Islet precursor cell (in vitro differentiated cells): Measurements from ENCODE around the gene NKAIN2.
"Not testable (repeated sequence)": the region's sequence is repeated elsewhere in the genome, so short reads cannot be mapped to it uniquely, and the experiment has no call there.

Source experiments
- DNase-seq: peaks from one replicate; pipeline ENCODE4 v3.0.0-alpha.2; 2018

Gene NKAIN2

DNA sequence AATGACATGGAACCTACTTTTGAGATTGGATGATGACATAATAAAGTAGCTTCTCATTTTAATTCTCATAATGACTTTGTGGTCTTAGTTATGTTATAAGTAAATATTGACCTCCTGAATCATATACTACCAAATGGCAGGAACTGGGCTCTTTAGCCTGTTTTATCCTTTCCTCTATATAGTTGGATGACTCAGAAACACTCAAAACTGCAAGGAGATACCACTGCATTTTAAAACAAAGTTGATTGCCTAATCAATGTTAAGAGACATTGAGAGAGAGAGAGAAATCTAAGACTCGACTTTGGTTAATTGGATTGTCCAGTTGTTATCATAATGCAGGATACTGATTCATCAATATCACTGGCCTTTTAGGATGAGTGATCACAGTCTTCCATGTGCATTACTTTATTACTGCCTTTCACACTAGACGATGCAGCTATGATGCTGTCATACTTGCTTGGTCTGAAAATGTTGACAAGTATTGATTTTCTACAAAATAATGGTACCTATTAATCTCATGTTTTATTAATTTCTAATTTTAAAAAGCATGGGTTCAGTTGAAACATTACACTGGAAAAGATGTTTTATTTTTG is 320.0 kb downstream of the NKAIN2 start:
- DNase-seq: no peak

DNA sequence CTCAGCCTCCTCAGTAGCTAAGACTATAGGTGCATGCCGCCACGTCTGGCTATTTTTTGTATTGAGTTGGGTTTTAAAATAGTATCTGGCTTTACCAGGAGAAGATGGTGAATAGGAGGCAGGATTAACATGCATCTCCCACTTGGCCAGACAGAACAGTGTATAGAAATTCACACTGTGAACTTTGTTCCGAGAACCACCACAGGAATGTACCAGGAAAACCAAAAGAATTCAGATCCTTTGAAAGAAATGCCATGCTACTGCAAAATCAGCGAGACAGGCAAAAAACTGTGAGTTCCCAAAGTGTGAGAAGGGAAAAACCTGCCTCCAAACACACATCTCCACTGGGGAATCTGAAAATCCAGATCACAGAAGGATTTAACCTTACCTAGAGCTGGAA is 327.6 kb downstream of the NKAIN2 start:
- DNase-seq: no peak

DNA sequence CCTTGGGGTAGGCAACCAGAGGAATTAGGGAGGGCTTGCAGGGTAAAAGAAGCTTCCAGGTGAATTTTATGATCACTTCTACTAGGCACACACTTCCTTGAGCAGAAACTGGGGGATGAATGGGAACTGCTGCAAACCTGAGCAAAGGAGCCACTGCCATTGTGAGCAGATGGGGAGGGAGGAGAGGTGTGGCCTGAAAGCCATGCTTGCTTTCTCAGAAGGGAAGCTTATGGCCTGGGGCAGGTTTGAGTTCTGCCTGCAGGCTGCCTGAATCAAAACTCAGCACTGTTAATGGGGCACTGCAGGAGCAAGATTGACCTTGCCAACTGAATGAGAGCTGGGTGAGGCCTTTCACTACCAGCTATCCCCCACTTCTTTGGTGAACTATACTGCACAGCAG is 328.1 kb downstream of the NKAIN2 start:
- no peak for DNase-seq

DNA sequence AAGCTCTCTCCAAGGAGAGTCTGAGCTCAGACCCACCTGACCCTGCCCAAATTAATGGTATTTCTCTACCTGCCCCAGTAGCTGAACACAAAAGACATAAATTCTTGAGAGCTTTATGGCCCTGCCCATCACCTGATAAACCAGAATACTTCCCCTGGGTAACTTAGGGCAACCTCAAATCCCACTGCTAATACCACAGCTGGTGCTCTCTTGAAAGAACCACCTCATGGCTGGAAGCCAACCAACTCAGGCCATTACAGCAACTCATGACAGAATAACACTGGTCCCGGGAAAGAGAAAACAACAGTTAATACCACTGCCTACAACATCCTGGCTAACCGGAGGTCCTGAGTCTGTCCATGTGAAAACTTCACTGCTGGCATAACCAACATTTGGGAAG is 328.6 kb downstream of the NKAIN2 start:
- no peak for DNase-seq

DNA sequence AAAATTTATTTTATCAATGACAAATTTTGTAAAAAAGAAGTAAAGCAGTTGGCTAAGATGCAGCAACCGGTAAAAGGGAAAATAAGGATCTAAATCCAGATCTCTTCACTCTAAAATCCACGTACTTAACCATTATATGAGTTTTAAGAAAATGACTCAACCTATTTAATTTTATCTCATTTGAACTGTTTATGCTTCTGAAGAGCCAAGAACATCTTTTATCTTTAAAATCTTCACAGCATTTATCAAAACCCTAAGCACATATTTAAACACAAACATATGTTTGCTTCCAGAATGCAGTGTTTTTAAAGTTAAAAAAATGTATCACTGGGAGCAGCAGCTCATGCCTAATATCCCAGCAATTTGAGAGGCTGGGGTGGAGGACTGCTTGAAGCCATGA is 339.2 kb downstream of the NKAIN2 start:
- no peak for DNase-seq

DNA sequence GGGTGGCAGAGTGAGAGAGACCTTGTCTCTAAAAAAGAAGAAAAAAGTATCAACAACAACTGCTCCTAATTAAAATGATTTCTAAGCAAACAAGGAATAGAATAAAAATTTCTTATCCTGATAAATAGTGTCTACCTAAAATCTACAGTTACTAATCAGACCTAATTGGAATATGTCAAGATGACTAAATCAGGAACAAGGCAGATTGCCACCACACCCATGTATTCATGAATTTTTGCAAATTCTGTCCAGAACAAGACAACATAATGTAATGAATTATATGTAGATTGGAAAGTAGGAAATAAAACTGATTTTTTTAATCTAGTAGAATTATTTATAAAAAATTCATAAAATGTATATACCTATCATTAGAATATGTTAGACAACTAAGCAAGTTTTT is 339.8 kb downstream of the NKAIN2 start:
- DNase-seq: no peak

DNA sequence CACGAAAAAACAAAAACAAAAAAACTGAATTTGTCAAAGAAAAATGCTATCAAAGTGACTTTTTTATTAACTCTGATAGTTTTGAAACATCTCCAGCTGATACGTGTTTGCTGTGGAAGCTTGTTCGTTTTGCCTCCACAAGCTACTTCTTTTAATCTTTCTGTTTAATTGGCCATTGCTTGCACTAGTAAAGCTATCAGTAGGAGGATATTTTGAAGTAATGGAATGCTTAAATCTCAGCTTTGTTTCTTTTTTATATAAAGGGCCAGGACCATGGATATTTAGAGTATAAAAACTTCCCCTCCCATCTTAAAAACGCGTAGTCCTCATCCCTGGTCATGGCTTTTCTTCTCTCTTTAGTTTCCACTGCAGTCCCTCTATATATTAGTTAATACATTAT is 344.0 kb downstream of the NKAIN2 start:
- no peak for DNase-seq

DNA sequence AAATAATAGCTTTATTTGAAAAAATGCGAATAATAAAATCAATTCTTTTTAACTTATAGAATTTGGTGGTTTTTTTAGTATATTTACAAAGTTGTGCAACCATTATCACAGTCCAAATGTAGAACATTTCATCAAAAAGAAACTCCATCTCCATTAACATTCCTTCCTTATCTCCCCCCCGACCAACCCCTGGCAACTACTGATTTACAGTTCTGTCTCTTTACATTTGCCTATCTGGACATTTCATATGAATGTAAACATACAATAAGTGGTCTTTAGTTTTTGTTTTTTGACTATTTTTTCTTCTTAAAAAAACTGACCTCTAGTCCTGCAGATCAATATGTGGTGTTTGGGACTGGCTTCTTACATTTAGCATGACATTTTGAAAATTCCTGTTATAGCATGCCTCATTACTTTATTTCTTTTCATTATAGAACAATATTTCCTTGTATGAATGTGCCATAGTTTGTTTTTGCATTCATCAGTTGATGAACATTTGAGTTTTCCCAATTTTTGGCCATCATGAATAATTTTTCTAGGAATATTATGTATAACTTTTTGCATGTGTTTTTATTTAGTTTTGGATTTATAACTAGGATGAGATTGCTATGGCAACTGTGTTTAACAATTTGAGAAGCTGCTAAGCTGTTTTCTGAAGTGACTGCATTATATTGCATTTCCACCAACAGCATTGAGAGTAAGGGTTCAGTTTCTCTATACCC is 344.7 kb downstream of the NKAIN2 start:
- DNase-seq: no peak

DNA sequence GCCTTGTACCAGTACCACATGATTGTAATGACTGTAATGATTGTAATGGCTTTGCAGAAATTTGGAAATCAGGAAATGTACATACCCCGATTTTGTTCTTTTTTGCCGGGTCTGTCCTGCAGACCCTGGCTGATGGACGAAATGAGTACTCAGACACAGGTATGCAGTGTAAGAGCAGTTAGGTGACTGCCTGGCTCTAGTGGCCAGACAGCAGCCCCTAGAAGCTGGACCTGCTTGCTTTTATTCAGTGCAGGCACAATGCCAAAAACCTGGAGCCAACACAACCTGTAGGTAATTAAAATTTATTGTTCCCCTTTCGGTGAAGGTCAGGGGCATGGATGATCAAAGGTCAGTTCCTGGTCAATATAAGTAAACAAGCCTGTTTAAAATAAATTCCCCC is 346.0 kb downstream of the NKAIN2 start:
- no peak for DNase-seq

DNA sequence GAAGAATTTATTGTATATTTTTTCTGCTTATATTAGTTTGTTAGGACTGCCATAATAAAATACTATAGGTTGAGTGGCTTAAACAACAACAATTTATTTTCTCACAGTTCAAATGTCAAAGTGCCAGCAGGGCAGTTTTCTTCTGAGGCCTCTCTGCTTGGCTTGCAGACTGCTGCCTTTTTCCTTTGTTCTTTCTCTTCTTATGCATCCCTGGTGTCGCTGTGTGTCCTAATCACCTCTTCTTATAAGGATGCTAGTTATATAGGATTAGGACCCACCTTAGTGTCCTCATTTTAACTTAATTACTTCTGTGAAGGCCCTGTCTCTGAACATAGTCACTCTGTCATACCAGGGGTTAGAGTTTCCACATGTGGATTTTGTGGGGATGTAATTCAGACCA is 354.4 kb downstream of the NKAIN2 start:
- DNase-seq: no peak

DNA sequence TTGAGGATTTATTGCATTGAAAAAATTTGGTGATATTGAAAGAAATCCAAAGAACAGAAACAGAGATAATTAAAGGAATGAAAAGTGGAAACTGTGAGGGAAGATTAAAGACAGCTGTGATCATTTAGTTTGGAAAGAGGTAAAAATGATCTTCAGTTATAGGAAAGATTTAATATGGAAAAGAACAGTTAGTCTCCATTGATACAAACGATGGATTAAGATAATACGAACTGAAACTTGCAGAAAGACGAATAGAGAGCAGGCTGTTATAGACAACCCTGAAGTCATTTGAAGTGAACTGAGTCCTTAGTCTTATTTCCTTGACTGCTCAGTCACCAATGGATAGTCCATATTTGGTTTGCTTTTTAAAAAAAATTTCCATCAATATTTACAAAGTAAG is 360.0 kb downstream of the NKAIN2 start:
- DNase-seq: no peak

DNA sequence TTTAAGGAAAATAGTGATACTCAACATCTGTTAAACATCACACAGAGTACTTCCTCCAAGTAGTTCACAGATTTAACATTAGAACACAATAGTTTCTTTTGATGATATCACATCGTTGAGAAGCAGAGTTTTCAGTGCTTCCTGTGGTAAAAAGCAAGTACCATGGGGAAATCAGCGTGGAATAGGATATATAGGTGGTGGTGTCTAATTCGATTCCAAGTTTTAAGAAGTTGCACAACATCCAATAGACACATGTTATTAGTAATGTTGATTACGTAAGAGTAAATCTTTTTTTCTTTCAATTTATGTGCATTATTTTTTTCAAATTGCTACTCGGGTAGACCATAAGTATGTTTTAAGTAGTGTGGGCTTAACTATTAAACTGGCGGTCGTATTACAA is 360.7 kb downstream of the NKAIN2 start:
- DNase-seq: no peak

DNA sequence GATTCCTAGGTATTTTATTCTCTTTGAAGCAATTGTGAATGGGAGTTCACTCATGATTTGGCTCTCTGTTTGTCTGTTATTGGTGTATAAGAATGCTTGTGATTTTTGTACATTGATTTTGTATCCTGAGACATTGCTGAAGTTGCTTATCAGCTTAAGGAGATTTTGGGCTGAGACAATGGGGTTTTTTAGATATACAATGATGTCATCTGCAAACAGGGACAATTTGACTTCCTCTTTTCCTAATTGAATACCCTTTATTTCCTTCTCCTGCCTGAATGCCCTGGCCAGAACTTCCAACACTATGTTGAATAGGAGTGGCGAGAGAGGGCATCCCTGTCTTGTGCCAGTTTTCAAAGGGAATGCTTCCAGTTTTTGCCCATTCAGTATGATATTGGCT is 363.6 kb downstream of the NKAIN2 start:
- not testable (repeated sequence) for DNase-seq

DNA sequence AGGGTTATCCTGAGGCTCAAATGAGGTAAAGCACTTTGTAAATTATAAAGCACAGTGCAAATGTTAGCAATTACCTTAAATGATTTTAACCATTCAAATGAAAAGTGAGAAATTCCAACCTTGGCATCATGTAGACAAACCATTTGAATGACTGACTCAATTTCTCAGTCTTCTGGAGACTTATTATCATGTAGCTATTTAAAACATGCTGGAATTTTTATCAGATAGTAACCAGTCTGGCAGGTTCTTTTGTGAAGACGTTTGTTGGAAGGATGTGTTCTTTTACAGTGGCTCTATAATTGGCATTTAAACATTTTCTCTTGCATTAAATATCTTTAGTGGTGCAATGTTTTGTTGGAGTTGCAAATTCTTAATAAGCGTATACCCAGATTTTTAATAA is 386.6 kb downstream of the NKAIN2 start:
- DNase-seq: no peak

DNA sequence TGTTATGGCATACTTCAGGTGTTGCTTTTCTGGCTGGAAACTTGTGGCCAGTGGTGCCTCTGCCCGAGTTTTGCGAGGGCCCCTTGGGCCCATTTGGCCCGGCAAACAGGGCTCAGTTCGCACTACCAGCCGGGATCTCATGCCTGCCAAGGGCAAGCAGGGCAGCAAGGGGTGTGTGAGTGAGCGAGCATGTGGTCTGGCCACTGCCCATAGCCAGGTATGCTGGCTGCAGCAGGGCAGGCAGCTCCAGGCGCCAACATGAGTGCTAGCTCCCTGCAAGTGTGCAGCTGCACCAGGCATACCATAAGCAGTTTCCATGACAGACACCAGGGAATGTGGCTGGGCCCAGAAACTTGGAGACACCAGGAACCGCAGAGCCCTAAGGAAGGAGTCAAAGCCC is 389.5 kb downstream of the NKAIN2 start:
- DNase-seq: peak; percentile 48

DNA sequence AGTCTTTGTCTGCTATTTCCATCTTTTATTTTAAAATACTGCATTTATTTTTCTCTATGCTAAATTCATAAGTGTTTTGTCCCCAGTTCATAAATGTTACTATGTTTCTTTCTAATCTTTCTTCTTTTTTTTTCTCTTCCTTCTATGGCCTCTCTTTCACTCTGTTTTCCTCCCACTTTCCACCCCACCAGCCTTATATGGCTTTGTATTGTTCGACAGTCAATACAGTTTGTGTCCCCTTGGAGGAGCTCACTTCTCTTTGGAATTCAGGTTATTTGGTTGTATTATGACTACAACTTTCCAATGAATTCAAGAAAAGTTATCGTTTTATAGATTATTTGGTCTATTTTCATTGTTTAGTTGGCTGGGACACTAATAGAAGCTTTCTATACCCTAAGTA is 393.5 kb downstream of the NKAIN2 start:
- no peak for DNase-seq

DNA sequence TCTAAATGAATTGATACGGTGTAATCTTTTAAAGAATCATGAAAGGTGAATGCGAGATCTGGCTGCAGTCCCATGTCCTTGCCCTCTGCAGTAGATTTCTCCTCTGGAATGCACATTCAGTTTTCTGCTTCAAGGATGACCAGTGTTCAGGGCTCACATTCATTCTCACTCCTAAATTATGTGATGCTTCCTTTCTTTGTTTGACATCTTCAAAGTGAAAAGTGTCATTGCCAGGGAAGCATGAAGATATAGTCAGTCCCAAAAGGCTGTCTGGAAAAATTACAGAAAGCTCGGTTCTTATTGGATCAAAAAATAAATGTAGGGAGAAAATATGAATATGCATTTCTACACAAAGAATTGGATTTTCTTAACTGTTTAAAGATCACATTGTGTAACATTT is 395.6 kb downstream of the NKAIN2 start:
- no peak for DNase-seq

DNA sequence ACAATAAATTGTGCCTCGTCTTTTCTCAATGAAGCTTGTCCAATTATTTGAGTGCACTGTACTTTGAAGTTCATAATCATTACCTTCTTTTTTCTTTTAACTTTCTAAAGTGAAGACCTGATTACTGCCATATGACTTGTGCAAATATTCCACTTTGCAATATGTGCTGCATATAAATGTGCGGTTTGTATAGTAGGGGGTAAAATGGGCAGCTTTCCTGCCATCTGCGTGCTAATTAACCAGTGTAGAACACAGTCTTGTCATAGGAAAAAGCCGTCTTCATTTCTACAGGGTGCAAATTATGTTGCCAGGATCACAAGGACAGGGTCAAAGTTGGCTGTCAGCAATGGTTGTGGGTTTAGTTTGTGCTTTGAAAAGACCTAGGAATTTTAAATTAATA is 397.0 kb downstream of the NKAIN2 start:
- DNase-seq: no peak

DNA sequence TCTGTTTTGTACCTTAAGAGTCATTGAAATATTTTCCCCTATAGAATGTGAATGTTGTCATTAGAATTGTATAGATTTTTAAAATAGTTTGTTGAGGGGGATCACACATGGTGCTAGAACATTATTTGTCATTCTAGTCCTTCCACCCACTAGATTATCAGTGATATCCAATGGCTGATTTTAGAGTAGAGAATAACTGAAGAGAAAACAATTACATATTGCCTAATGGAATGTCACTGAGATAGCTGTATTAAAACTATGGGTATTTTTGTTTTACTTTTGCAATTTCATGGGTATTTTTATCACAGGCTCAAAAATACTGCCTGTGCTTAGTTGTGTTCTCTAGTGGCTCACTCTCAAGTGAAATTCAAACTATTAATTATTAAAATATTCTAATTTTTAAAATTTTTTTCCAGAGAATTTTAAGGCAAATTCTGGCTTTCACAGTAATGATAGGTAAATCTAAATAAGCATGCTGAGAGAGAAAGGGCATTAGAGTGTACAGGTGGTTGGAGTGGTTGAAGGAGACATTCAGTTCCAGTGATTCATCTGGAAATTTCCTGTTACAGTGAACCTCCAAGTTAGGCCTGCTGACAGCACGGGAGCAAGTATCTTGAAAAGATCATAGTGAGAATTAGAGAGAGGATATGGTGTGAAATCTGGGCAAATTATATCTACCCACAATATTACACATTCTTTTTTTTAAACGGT is 399.6 kb downstream of the NKAIN2 start:
- DNase-seq: no peak

DNA sequence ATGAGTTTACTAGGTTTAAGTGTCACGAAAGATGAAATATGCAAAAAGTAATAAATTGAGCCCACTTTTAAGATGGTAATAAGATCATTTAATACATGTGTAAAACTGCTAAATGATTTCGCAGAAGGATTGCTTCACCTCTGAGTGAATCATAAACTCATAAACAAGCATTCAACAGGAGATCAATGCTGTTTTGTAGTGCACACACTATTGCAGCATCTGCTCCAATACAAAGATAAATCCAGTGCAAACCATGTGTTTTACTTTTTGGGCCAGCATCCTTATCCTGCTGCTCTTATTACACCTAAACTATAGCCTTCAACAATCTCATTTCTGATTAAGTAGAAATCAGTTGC is 400.1 kb downstream of the NKAIN2 start:
- DNase-seq: no peak

DNA sequence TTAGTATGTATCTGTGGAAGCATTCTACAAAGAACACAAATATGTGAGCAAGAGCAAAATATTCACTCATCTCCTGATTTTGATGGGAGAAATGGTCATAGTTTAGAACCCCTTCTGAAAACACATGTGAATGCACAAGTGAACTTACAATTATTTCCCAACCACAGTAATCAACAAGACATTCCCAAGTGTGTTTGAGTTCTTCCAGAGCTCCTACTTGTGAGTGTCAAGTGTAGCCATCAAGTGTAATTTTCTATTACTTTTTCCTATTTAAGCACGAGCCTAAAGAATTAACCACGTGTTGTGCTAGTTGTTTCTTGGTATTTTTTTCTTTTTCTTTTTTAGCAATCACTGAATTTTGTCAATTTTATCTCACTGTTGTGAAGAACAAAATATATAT is 402.3 kb downstream of the NKAIN2 start:
- DNase-seq: no peak

DNA sequence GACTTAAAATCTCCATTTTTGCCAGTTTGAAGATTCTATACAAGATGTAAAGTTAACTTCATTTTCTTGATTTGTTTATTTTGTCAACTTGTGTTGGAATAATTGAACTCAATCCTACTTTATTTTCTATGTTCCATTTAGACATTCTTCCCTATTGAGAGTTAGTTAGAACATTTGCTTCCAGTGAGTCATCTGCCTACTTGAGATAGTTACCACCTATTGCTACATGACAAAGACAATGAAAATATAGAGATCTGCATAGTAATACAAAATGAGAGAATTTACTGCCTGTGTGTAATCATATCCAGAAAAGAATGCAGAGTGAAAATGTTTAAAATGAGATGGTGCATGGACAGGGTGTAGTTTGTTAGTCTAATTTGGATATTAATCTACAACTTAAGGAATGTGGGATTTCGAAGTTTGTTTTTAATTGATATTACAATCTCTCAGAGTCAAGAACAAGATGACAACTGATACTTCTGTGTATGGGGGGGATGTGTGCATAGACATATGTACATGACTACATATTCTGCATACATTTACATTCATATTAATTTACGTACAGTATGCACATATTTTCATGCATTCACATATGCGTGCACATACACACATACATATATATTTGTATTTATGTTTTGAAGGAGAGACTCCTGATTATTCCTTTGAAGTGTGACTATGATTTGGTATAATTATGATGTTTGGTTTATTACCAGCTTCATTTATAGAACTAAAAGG is 420.1 kb downstream of the NKAIN2 start:
- DNase-seq: no peak

DNA sequence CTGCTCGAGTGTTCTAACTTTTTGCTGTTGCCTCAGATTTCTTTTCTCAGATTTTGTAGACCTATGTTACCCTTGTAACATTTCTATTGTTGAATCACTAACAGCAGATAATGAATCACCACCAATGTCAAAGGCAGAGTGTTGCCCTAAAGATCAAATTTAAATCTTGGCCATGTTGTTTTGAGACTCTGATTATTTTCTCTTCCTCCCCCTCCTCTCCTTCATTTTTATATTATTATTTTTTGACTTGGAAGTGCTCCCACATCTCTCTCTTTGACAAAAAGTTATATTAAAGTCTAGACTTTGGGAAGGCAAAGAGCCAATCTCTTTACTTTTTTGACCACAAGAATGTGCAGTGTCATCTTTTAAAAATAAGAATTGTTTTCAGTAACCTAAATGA is 422.7 kb downstream of the NKAIN2 start:
- DNase-seq: no peak

DNA sequence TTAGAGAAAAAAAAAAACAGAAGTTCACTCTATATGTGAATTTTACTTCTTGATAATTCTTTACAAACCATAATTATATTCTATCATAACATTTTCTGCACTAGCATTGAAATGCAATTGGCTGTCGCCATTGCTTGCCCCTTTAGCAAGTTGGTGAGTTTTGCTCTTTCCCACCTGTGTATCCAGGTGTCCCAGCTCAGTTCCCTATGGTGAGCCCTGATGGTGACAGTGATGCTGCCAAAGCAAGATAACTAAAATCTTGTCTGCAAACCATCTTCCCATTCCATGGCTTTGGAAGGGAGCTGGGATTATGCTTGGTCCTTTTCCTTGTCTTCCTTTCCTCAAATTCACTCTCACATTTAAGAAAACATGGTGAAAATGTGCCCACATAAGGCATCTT is 429.6 kb downstream of the NKAIN2 start:
- DNase-seq: no peak
